Gastroesophageal sphincter (tissue), 3 donors: ENCODE results near the gene MTMR2.

Experiments
- EP300 ChIP-seq: sonication (generic); formaldehyde crosslinking; IDR thresholded peaks from one replicate; pipeline ENCODE4 v1.6.1; 2017; ENCODE audit warnings: antibody characterized with exemption, mild to moderate bottlenecking
- POLR2AphosphoS5 ChIP-seq: sonication (generic); formaldehyde crosslinking; IDR thresholded peaks from one replicate; pipeline ENCODE4 v1.6.1; 2017; ENCODE audit warnings: antibody characterized with exemption
- TF ChIP-seq, protein P1 (sequence below), 4 experiments: fragments of 200-600 bp in 2 of 4; fragments of 450-650 bp in 2 of 4; sonication (generic) in 1 of 4; IDR thresholded peaks; one replicate each; pipeline ENCODE4 v1.5.1; 2017 to 2019; ENCODE audit warnings: antibody characterized with exemption in 4 of 4, mild to moderate bottlenecking in 2 of 4, moderate library complexity in 2 of 4

DNA sequence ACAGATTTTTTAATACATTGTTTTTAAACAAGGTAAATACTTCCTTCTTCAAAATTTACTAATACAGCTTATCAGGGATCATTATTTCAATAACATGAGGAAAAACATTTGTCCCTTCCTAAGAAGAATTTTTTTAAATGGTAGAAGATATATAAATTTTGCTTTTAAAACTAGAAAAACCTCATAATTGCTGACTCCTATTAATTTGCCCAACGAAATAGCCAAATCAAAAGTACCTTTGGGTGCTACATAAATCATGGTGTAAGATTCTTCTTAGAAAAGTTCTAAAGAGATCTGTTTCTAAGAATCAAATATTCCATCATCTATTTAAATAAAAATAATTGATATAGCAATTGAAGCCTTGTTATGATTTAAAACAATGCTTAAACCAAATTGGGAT lies 78.7 kb downstream of the MTMR2 start:
- TF ChIP-seq, protein P1, sequence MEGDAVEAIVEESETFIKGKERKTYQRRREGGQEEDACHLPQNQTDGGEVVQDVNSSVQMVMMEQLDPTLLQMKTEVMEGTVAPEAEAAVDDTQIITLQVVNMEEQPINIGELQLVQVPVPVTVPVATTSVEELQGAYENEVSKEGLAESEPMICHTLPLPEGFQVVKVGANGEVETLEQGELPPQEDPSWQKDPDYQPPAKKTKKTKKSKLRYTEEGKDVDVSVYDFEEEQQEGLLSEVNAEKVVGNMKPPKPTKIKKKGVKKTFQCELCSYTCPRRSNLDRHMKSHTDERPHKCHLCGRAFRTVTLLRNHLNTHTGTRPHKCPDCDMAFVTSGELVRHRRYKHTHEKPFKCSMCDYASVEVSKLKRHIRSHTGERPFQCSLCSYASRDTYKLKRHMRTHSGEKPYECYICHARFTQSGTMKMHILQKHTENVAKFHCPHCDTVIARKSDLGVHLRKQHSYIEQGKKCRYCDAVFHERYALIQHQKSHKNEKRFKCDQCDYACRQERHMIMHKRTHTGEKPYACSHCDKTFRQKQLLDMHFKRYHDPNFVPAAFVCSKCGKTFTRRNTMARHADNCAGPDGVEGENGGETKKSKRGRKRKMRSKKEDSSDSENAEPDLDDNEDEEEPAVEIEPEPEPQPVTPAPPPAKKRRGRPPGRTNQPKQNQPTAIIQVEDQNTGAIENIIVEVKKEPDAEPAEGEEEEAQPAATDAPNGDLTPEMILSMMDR (IDR thresholded peaks at IDR 0.05), result no peak
- TF ChIP-seq EP300, result no peak
- no peak for TF ChIP-seq POLR2AphosphoS5
